H1 (cell line): ENCODE results near the gene ARHGAP35. TPM values are rescaled to one million over a fixed set of nuclear protein-coding genes. Genes with fewer than 3 reads are reported as not detected.

ENCODE experiments used
- ASH2L ChIP-seq: fragments of 200-600, 300-600 bp; sonication (generic); IDR thresholded peaks from one replicate; pipeline ENCODE4 v1.7.1; 2017; ENCODE audit warnings: low read length
- MAFK ChIP-seq: IDR thresholded peaks from 2 replicates; pipeline ENCODE4 v1.6.1; 2012; ENCODE audit warnings: low read depth, mild to moderate bottlenecking, improper control_type of control experiment, low read length
- SUZ12 ChIP-seq: fragments of 200-600 bp; sonication (generic); IDR thresholded peaks from 2 replicates; pipeline ENCODE4 v1.6.1; 2012; ENCODE audit warnings: mild to moderate bottlenecking, inconsistent platforms, low read length, moderate library complexity, mixed read lengths
- TAF1 ChIP-seq: IDR thresholded peaks from 2 replicates; pipeline ENCODE4 v1.6.1; 2011; ENCODE audit warnings: mild to moderate bottlenecking, low read depth, low read length
- TAF7 ChIP-seq: optimal IDR thresholded peaks from 2 replicates; pipeline ENCODE3; 2011; ENCODE audit warnings: low read depth, mild to moderate bottlenecking, inconsistent platforms, low read length, moderate library complexity, borderline replicate concordance
- TCF12 ChIP-seq: IDR thresholded peaks from 2 replicates; pipeline ENCODE4 v1.6.1; 2011; ENCODE audit warnings: low read depth, mild to moderate bottlenecking, low read length
- YY1 ChIP-seq: IDR thresholded peaks from 2 replicates; pipeline ENCODE4 v1.6.1; 2011; ENCODE audit warnings: low read depth, mild to moderate bottlenecking, low read length
- polyA plus RNA-seq, 7 experiments: library from polyadenylated mRNA; depleted of rRNA in 3 of 7; stranded (reverse) in 5 of 7; unstranded in 2 of 7; fragments of >200 nt in 5 of 7; fragments of 200-250 nt in 2 of 7; gene quantifications; 1 replicate in 5 of 7; 2 replicates in 1 of 7; 4 replicates in 1 of 7; pipeline versions ENCODE4 v1.2.1 to v1.2.3, GENCODE V29; 2011 to 2013; ENCODE audit warnings: missing spikeins in 2 of 7, mixed read lengths in 2 of 7
- total RNA-seq: library from RNA; stranded (reverse); fragmentation: NEBNext Ultra II Directional; extraction: Animal tissue kit (Norgen Biotek cat#: 25700); gene quantifications from 2 replicates; pipeline ENCODE4 v1.2.1, GENCODE V29; 2021
- TF ChIP-seq, protein P1 (sequence below): IDR thresholded peaks from 2 replicates; pipeline ENCODE4 v1.6.1; 2012; ENCODE audit warnings: inconsistent platforms

Gene ARHGAP35
- total and polyA plus RNA-seq, 2 of the 8 experiments (the other 6 are each of a cell fraction or from before 2014, with no cell fraction given) = 29.7 to 64.5 TPM

DNA sequence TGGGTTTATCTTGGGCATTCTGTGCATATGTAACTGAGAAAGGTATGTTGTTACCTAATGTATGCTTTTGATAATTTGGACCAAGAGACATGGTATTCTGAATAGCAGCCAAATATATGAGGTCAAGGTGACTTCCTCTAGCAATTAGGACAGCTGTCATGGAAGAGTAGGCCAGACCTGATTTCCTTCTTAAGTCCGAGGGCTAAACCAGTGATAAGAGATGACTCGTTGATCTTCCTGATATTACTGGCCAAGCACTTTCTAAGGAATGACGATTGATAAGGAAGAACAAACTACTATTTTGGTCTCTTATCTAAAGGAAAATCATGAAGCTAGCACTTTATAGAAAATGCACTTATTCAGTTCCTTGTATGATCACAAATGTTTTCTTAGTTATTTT is 42.7 kb downstream of the ARHGAP35 start (continued):
- TF ChIP-seq TCF12 (no peak), TAF1 (no peak), YY1 (no peak), SUZ12 (no peak), MAFK (no peak), TAF7 (no peak), ASH2L (no peak)
- TF ChIP-seq, protein P1, sequence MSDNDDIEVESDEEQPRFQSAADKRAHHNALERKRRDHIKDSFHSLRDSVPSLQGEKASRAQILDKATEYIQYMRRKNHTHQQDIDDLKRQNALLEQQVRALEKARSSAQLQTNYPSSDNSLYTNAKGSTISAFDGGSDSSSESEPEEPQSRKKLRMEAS = no peak
